GM18502 (cell line): ENCODE results near the gene LRRC15.

Source experiments
- ATAC-seq: cut with Tn5 transposase; IDR thresholded peaks from one replicate; pipeline ENCODE4 v1.9.1; 2021; ENCODE audit warnings: mild to moderate bottlenecking; ENCODE audit not compliant: unreplicated experiment, poor library complexity

LRRC15 gene

DNA sequence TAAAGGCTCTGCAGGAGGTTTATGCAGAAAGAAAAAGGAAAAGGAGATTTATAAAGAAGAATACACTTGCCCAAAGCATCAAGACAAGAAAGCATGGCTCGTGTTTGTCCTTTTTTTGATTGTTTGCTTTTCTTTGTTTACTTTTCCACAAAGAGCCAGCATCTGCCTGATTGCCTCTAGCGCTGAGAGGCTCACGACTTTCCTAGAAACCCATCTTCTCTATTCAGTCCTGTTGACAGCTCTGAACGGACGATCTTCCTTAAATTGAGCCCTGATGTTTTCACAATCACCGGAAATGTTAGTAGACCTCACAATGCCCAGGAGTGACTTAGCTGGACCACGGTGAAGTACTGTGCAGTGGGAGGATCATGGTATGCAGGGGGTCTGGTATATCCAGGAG is 17.1 kb upstream of the LRRC15 start:
- no peak for ATAC-seq

DNA sequence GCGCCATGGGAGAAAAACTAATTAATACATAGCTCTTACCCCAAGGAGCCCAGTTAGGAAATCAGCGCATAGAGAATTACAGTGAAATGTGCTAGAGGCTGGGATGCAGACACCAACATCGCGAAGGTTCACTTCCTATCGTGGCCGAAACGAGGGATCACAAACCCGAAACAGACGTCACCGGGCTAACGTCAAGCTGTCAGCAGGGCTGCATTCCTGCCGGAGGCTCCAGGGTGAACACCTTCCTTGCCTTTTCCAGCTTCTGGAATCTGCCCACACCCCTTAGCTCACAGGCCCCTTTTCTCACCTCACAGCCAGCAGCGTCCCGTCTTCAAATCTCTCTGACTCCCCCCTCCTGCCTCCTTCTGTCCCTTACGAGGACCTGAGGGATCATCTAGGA is 16.5 kb upstream of the LRRC15 start:
- ATAC-seq = no peak

DNA sequence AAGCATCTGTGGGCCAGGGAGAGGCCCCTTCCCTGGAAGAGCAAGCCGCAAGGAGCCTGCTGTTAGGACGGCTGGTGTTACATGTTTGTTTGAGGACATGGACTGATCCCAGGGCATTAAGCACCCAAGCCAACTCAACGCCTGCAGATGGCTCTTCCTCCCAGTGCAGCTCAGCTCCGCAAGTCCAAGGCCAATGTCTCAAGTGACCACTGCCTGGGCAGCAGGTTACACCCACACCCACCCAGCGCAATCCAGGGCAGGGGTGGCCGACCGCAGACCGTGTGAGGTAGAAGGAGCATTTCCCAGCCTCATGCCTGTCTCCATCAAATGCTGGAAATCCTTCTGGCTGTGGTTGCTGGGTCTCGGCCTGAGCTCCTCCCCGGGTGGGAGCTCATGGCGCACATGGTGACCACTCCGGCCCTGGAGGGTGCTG is 15.0 kb upstream of the LRRC15 start:
- no peak for ATAC-seq

DNA sequence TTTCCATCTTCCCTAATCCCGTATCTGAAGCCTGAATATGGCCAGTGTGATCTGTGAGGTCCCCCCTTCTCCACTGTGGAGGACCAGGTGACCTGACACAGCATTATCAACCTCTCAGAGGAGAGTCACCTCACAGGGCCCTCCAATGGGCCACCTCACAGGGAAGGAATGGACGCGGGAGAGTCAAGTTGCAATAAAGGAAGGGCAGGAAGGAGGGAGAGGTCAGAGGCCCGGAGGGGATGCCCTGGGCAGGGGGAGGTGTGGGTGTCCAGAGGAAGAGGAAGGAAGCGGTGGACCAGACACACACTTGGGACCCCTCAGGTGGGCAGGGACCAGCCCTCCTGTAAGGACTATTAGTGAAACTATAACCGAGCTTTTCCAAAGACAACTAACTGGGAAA is 14.6 kb upstream of the LRRC15 start:
- no peak for ATAC-seq

DNA sequence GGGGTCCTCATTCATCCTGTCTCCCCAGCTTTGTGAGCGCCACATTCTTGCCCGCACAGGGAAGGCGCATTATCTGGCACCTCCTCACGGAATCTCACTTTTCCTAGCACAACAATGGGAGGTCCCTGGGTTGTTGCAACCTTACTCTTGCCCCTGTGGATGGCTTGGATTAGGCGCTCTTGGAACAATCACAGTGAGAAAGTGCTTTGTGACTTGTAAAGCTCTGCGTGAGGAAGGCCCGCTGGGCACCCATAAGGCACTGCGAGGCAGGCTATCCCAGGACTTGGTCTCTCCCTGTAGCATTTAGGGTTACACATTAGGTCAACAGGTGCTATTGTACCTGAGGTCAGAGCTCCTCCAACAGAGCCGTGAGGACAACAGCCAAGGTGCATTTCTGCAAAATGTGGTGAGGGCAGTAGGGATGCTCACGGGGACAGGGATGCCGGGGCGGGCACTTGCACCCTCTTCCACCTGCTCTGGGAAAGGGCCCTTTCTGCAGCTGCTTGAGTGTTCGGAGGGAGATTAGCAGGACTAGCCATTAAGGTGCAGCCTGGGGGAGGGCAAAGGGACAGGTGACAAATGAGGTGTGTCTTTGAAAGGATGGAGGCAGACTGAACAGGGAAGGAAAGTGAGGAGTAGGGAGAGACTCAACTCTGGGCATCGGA is 13.9 kb upstream of the LRRC15 start:
- no peak for ATAC-seq

DNA sequence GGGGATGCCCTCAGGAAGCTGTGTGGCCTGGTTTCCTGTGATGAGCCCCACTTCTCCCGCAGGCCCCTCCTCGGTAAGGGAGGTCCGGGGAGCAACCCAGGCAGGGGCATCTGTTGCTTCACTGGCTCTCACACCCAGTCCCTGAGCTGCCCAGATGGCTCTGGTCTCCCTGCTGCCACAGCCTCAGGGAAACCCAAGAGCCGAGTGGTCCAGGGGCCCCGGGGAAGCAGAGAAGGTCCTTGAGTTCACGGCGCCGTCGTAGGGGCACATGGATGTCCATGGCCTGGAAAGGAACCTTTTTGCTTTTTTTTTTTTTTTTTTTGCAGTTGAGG is 13.3 kb upstream of the LRRC15 start:
- ATAC-seq = no peak

DNA sequence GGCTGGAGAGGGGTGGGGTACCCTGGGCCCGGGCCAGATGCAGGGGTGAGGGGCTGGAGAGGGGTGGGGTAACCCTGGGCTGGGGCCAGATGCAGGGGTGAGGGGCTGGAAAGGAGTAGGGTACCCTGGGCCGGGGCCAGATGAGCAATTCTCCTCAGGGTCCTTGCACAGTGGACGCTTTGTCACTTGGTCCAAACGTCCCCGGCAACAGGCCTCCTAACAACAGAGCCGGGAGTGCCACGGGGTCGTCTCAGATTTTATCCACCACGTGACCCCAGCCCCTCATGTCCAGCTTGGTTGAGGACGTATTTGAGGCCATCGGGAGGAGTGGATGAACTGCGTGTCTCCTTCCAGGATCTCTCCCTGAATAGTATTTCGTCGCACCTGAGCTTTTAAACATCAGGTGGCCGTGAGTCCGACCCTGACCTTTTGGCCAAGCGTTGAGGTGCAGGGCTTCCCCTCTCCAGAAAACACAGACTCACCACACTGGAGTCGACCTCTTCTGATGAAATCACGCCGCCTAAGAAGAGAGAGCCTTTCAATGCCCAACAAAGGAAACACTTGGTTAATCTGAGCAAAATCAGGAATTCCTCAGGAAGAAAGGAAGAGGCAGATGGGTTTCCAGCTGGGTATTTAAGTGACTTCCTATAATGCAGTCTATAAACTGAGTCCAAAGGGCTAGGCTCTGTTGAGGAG is 12.8 kb upstream of the LRRC15 start:
- no peak for ATAC-seq

DNA sequence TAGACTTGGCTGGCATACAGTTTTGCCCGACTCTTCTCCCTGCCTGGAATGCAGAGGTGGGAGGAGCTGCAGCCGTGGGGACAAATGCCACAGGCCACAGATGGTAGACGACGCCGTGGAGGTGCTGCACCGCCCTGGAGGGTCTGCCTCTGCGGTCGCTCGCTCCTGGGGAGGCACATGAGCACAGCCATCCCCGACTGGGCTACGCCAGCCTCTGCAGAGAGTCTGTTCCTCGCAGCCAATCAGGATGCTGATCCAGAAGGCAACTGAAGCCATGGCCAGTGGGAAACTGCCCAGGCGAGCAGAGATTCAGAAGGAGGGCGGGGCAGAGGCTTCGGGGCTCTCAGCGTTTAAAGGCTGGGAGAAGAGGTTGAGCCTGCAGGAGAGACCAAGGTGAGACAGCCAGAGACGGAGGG is 11.9 kb upstream of the LRRC15 start:
- no peak for ATAC-seq

DNA sequence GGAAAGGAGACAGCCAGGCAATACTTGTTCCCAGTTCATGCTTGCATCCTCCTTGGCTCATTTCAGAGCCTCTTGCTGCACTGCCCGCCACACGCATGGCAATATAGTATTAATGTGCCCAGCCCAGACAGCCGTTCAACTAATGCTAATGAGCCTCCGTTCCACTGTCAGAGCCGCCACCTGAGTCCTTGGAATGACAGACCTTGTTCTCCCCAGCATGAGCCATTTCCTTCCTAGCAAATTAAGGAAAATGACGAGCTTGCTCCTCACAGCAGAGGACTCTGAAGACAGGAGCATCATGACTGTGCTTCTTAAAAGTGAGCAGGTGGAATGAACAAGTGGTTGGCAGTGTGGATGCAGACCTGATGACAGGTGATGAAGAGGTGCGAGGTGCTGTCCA is 10.8 kb upstream of the LRRC15 start:
- no peak for ATAC-seq

DNA sequence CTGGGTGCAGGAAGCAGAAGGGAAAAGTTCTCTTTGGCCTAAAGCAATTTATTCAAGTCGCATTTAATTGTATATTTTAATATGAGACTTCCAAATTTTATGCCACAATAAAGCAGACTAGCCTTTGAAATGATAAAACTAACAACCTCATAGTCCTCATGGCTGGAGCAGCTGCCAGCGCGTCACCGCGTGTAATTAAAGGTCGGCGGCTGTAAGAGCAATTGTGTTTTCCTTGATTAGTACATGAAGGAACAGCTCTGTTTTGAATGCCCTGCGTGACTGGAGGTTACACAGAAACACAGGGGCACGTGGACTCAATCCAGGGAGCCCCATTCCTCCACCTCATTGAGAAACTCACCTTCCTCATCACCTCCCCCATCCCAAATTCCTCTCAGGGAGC is 10.1 kb upstream of the LRRC15 start:
- no peak for ATAC-seq

DNA sequence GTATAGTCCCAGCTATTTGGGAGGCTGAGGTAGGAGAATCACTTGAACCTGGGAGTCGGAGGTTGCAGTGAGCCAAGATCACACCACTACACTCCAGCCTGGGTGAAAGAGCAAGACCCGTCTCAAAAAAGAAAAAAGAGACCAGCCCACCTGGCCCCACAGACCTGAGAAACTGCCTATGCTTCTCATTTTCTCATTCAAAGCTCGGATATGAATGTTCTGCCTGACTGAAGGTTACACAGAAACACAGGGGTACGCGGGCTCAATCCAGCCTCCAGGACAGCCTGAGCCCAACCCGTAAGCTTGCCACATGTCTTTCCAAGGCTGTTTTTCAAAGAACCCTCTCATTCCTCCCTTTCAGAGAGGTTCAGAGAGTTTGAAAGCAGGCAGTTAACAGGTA is 9.7 kb upstream of the LRRC15 start:
- no peak for ATAC-seq

DNA sequence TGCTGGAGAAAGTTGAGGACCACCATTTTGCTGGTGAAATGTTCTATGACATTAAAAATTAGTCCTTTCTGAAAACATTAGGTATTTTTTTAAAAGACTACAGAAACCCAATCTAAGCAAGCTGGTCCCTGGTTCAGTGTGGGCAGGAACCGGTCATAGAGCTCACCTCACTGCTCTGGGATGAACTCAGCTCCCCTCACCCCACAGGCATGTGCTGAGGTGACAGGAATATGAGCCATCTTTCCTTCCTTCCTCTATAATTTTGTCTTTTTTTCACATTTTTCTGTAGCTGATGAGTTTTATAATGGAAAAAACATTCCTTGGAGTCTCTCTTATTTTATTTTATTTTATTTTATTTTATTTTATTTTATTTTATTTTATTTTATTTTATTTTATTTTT is 8.2 kb upstream of the LRRC15 start:
- no peak for ATAC-seq

DNA sequence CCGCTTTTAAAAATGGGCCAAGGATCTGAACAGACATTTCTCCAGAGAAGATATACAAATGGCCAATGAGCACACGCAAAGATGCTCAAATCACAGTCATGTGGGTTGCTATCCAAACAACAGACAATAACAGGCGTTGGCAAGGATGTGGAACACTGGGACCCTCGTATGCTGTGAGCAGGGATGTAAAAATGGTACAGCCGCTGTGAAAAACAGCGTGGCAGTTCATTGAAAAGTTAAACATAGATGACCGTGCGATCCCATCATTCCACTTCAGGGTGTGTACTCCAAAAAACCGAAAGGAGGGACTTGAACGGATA is 6.7 kb upstream of the LRRC15 start:
- no peak for ATAC-seq

DNA sequence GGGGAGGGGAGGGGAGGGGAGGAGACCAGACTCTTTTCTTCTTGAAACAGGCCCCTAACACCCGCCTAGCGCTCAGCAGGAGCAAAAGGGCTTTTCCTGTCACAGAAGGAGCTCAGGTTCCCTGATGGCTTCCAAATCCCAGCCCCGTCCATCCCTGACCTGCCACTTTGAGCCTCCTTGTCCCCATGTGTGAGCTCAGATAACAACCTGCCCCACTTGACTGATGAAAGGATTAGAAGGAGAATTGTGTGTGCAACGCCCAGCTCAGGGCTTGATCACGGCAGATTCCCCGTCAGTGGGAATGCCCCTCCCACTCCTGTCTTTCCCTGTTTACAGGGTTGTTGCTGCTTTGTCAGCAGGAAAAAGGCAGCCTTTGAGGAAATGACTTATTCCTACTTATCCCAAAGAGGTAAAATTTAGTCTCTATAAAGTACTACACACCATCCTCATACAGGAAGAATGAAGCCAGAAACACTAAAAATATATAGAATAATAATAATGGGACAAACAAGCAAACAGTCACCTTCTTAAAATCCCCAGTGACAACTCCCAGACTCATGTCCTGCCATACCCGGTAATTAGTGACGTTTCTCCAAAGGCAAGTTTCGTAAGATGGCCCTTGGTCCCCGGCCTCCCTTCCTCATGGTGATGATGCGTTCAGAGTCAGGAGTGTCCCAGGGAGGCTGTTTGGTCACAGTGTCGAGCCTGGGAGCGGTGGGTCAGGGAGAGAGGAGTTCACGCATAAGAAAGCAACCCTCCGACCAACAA is 6.1 kb upstream of the LRRC15 start:
- ATAC-seq = no peak

DNA sequence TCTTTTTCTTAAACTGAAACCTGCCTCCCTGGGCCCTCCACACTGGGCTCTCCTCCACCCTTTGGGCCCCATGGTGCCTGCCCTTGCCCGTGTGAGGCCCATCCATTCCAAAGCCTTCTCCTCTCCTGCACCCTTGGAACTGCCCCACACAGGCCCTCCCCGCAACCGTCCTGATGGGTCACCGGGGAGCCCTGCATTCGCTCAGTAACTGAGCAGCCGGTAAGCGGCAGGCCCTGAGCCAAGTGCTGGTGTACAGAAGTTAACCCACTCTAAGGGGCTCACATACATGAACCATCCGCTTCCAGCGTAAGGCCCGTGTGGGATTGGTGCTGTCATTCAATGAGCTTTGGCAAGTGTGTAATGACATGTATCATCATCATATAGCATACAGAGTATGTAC is 5.4 kb upstream of the LRRC15 start:
- ATAC-seq = no peak

DNA sequence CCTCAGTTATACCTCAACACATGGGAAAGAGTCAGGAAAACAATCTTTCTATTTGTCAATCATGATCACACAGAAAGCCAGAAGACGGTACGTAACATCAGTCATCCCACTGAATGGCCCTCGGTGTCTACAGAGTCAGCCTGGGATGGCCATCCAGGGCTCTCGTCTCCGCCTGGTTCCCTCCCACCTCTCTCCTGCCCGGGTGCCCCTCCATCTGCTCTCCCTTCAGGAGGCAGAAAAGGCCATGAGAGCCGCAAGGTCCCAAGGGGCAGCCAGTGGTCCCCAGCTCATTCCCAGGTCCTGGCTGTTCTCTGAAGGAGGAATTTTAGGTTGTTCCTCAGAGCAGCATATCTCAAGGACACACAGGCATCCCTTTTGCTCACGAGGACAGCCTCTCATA is 4.4 kb upstream of the LRRC15 start:
- ATAC-seq = no peak

DNA sequence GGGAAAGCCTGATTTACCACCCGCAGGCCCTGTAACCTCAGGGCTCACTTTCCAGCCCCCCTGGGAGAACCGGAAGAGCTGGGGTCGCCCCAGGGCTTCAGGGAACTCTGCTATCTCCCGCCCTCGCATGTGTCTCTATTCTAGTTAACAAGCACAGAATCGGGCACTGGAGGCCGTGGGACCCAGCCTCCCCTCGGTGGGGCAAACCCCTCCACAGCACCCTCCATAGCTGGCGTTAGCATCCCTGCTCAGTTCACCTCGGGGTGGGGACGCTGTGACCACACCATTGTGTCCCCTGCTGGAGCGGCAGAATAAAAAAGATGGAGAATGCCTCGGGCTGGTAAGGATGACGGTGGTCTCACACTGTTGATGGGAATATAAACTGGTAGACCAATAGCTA is 3.5 kb upstream of the LRRC15 start:
- ATAC-seq = no peak

DNA sequence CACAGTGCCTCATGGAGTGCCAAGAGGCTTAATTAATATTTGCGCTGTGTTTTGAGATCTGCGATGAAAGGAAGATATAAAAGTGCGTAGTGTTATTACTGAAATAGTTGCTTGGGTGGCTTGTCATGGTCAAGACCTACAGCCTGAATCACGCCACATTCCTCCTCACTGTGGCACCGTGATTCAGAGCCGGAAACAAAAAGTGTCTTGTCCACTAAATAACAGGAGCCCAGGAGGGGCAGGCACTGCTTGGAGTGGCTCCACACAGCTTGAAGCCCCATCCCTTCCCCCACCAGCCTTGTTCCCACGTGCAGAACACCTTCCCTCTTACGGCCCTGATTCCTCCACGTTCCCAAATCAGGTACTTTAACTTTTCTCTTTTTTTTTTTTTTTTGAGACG is 1.2 kb upstream of the LRRC15 start:
- ATAC-seq = no peak

DNA sequence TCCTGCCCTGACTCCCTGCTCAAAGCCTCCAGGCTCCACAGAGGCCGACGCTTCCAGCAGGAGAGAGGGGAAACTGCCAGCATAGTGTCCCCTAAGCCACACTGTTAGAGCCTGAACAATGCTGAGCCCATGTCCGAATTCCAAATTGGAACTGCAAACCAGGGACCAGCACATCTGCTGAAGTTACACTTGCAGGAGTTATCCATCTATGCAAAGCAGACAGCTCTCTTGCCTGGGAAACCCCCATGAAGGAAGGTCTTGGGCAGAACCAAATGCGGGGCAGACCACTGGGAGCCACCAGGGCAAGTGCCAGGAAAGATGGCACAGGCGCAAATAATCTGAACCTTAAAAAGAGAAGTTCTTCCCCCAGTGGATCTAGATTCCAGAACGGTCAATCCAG is 625 bp downstream of the LRRC15 start:
- ATAC-seq = no peak

DNA sequence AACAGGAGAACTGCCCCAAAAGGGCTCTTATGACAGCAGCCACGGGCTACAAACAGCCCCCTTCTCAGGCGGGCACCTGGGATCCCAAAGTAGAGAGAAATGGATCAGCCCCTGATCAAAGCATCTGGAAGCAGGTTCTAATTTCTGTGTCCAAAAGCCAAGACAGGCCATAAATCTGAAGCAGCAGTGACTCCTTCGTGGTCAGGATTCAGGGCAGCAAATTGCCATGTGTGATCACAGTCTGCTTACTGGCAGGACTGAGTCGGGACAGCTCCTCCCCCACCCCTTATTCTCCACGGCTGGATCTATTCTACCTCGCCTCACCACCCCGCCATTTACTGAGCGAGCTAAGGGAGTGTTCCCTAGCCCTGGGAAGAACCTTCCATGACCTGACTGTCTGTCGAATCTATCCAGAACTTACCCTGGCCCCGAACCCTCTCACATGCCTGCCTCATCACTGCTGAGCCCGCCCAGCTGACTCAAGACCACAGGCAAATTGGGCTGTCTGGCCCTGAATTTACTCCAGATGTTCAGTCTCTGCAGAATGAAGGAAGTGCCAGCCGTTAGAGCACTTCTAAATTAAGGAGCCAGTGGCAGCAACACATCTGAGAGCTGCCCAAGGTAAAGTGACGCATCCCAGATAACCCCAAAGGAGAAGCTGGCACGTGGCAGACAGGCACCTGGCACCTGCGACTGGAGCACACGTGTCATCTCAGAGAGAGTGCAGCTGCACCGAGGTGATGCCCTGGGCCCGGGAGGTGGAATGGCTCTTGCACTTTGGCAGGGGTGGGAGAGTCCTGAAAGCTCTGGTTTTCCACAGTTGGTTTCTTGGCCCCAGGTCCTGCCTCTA is 1.3 kb downstream of the LRRC15 start:
- ATAC-seq = no peak

DNA sequence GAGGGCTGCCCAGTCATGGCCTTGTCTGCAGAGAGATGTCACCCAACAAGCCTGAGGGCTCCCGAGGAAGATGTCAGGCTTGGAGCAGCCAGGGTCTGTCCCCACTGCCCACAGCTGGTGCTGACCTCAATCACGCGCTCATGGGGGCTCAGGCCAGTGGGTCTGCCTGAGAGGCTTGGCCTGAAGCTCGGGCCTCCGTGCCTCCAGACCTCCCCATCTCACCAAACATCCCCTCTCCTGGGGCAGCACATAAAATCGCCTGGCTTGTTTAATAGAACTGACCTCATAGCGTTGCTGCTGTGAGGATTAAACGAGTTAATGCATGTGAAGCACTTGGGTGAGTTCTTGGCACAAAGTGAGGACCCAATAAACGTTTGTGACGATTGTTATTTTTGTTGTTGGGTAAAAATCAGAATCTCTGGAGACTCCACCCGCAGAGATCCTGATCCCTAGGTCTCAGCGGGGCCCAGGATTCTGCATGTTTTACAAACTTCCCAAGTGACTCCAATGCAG is 3.5 kb downstream of the LRRC15 start:
- ATAC-seq = no peak
